GM23248 (cell line): ENCODE measurements around the gene MAGEB4. TPM values are rescaled to one million over a fixed set of nuclear protein-coding genes. Genes with fewer than 3 reads are reported as not detected.

Experiments
- DNase-seq: peaks from one replicate; pipeline ENCODE4 v3.0.0-alpha.2; 2015
- H2AFZ ChIP-seq: fragments of 200-600 bp; sonication (generic); 2 replicates; pipeline ENCODE4 v1.6.1; 2016; ENCODE audit warnings: antibody characterized with exemption
- H3F3A ChIP-seq: fragments of 200-600 bp; sonication (generic); 2 replicates; pipeline ENCODE4 v1.6.1; 2016; ENCODE audit warnings: mild to moderate bottlenecking, antibody characterized with exemption, mixed run types; ENCODE audit not compliant: insufficient read depth
- H3K27ac ChIP-seq: fragments of 200-600 bp; sonication (generic); 2 replicates; pipeline ENCODE4 v1.5.1; 2016; ENCODE audit warnings: mild to moderate bottlenecking
- H3K27me3 ChIP-seq: fragments of 200-600 bp; sonication (generic); replicated peaks from 2 replicates; pipeline ENCODE4 v1.6.1; 2016; ENCODE audit warnings: mild to moderate bottlenecking; ENCODE audit not compliant: insufficient read depth
- H3K36me3 ChIP-seq: fragments of 200-600 bp; sonication (generic); 2 replicates; pipeline ENCODE4 v1.6.1; 2016; ENCODE audit warnings: low read depth, mild to moderate bottlenecking
- H3K4me1 ChIP-seq: fragments of 200-600 bp; sonication (generic); 2 replicates; pipeline ENCODE4 v1.6.1; 2016; ENCODE audit warnings: mild to moderate bottlenecking; ENCODE audit not compliant: insufficient read depth
- H3K4me2 ChIP-seq: fragments of 200-600 bp; sonication (generic); one replicate; pipeline ENCODE4 v1.6.1; 2016; ENCODE audit warnings: mild to moderate bottlenecking; ENCODE audit not compliant: unreplicated experiment
- H3K4me3 ChIP-seq: fragments of 200-600 bp; sonication (generic); 2 replicates; pipeline ENCODE4 v1.5.1; 2016; ENCODE audit warnings: mild to moderate bottlenecking
- H3K79me2 ChIP-seq: fragments of 200-600 bp; sonication (generic); 2 replicates; pipeline ENCODE4 v1.6.1; 2016; ENCODE audit warnings: mild to moderate bottlenecking; ENCODE audit not compliant: insufficient read depth
- H3K9ac ChIP-seq: fragments of 200-600 bp; sonication (generic); 2 replicates; pipeline ENCODE4 v1.6.1; 2016; ENCODE audit warnings: mild to moderate bottlenecking
- H3K9me2 ChIP-seq: fragments of 200-600 bp; sonication (generic); 2 replicates; pipeline ENCODE4 v1.6.1; 2016; ENCODE audit warnings: mixed run types, mild to moderate bottlenecking, moderate library complexity; ENCODE audit not compliant: insufficient read depth
- H3K9me3 ChIP-seq: fragments of 200-600 bp; sonication (generic); one replicate; pipeline ENCODE4 v1.6.1; 2017; ENCODE audit warnings: low read depth
- H4K20me1 ChIP-seq: fragments of 200-600 bp; sonication (generic); 2 replicates; pipeline ENCODE4 v1.6.0; 2016; ENCODE audit not compliant: insufficient read depth
- EZH2 ChIP-seq: fragments of 200-600 bp; sonication (generic); IDR thresholded peaks from 2 replicates; pipeline ENCODE4 v1.6.1; 2018; ENCODE audit warnings: antibody characterized with exemption, mild to moderate bottlenecking; ENCODE audit not compliant: insufficient read depth, poor library complexity, severe bottlenecking
- EZH2phosphoT487 ChIP-seq: fragments of 200-600 bp; sonication (generic); IDR thresholded peaks from 2 replicates; pipeline ENCODE4 v1.6.1; 2018; ENCODE audit warnings: antibody characterized with exemption, moderate library complexity, mild to moderate bottlenecking, low read depth; ENCODE audit not compliant: insufficient read depth
- WGBS, 2 experiments: methylation state at CpG; one replicate each; pipeline ENCODE4 v1.1.6; 2015 to 2017; ENCODE audit warnings: low lambda C conversion rate in 2 of 2, low coverage in 1 of 2; ENCODE audit errors: missing lambda C conversion rate in 2 of 2; 5-methylcytosine and 5-hydroxymethylcytosine counted together
- in situ Hi-C: fragments of 300-500 bp; cut with MboI; formaldehyde crosslinking; loops from 2 replicates; pipeline ENCODE4 v1.15.0; 2020
- polyA plus RNA-seq: library from polyadenylated mRNA; unstranded; fragments of >200 nt; fragmentation: Nextera tagmentation; extraction: Ambion mirVana; gene quantifications from 2 replicates; pipeline ENCODE4 v1.2.1, GENCODE V29; 2016
- total RNA-seq: library from RNA; depleted of rRNA; stranded (reverse); fragments of >200 nt; shearing (Covaris generic); gene quantifications from 2 replicates; pipeline ENCODE4 v1.2.3, GENCODE V29; 2014; rRNA removed

The MAGEB4 gene
- total and polyA plus RNA-seq, 2 experiments from 2014 or later, result not detected

GRCh38 chrX:30283456-30284200 lies 41.8 kb downstream of the MAGEB4 start:
- H3K36me3 ChIP-seq, result no peaks in the 10 kb centered on the region
- peaks cover 25% of the 10 kb centered on the region for H3K4me1 ChIP-seq
- DNase-seq, result peak; percentile 85
- 11 to 25% methylated on average over 3 of the region's 3 CpGs for WGBS, 2 experiments
- H3K9ac ChIP-seq, result peak overlapping the region; percentile 75
- TF ChIP-seq EZH2 (no peak), EZH2phosphoT487 (no peak)
- in situ Hi-C loops, result loop anchor here (25.0 kb wide), 1 partner anchor 429 kb away; no protein-coding TSS in a partner anchor
- H4K20me1 ChIP-seq, result no peaks in the 10 kb centered on the region
- H3K4me3 ChIP-seq, result peak overlapping the region; percentile 57
- H3K9me2 ChIP-seq, result no peaks in the 10 kb centered on the region
- no peaks in the 10 kb centered on the region for H3K27me3 ChIP-seq
- peak overlapping the region; percentile 58; the same call in 1 of the 2 replicates for H2AFZ ChIP-seq
- H3K9me3 ChIP-seq, result no peaks in the 10 kb centered on the region
- peak overlapping the region; percentile 96 for H3K27ac ChIP-seq
- H3F3A ChIP-seq, result peaks cover 20% of the 10 kb centered on the region
- peak overlapping the region; percentile 57 for H3K4me2 ChIP-seq
- no peaks in the 10 kb centered on the region for H3K79me2 ChIP-seq

Other genes starting within 250 kb of the MAGEB4 start
- not detected in 2 replicates for gene MAGEB2, start 26.4 kb upstream of the MAGEB4 start, total RNA-seq
- gene MAGEB2, start 26.4 kb upstream of the MAGEB4 start, polyA plus RNA-seq, result not detected in 2 replicates
- gene MAGEB3, start 11.3 kb upstream of the MAGEB4 start, total RNA-seq, result not detected in 2 replicates
- gene MAGEB3, start 11.3 kb upstream of the MAGEB4 start, polyA plus RNA-seq, result not detected in 2 replicates
- gene MAGEB1, start 5.1 kb downstream of the MAGEB4 start, total RNA-seq, result not detected in 2 replicates
- gene MAGEB1, start 5.1 kb downstream of the MAGEB4 start, polyA plus RNA-seq, result not detected in 2 replicates
- gene NR0B1, start 67.4 kb downstream of the MAGEB4 start, total RNA-seq, result not detected in 2 replicates
- 0.15 TPM in 1 of 2 replicates, not detected in the other for gene NR0B1, start 67.4 kb downstream of the MAGEB4 start, polyA plus RNA-seq